Cardiac septum (tissue), 1 donor: Measurements from ENCODE around the gene SLC26A9. TPM values are rescaled to one million over a fixed set of nuclear protein-coding genes. Genes with fewer than 3 reads are reported as not detected.

Experiments used
- DNase-seq: peaks from one replicate; pipeline ENCODE4 v3.0.0-alpha.2; 2020; ENCODE audit warnings: low spot score
- intact Hi-C: fragments of 100-400 bp; cut with DNase I; formaldehyde crosslinking; loops from one replicate; pipeline ENCODE4 v1.14.0; 2022
- total RNA-seq: library from RNA; stranded (reverse); fragmentation: NEBNext Ultra II Directional; extraction: Animal tissue kit (Norgen Biotek cat#: 25700); gene quantifications from one replicate; pipeline ENCODE4 v1.2.1, GENCODE V29; 2021
- donor health status: DM: no; HTN: no; CAD: no.

SLC26A9 gene
- total RNA-seq, 1 donor from 2014 or later = 9.8 TPM

DNA sequence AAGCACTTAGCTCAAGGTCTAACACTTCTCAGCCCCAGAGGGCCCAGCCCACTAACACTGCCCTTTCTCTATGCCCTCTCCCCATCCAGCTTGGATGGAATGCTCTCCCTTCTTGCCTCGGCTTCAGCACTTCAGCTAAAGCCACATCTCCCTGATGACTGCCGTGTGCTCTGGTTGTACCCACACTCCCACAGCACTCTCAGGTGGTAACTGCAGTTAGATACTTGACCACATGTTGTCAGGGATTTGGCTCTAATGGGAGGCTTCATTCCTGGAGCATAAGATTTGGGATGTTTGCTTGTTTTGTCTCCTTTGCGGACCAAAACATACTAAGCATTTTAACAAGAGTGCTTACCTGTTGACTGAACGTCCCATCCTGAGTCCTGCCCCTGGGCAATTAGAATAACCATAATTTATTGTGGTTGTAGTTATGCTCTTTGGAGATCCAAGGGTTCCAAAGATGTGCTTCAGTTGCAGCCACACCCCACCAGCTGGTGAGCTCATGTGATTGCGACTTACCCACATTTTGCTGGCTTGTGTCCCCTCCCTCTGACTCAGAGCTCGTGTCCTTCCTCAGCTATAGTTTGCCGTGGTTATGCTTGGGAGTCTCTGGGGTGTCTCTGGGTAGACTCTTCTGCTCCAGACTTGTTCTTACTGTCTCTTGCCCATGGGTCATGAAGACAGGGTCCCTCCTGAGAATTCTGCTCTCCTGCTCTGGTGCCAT, 7.7 kb upstream of the SLC26A9 start:
- DNase-seq = no peak
- intact Hi-C loops = no loop called here

DNA sequence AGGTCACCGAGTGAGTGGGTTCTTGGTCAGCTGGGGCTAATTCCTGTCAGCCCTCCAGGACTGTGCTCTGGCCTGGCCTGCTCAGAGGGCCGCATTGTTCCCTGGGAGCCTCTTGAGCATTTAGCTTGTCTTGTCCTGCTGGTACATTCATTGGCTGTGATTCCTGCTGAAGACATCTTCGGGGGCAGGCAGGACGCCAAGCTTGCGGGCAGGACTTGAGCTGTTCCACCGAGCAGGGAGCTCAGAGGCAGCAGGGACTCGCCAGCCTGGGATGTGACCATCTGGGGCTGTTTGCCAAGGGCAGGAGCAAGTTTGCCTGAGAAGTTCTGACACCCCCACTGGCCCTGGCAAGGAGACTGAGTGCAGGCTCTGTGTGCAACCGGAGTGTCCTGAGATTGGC, 7.0 kb upstream of the SLC26A9 start:
- no peak for DNase-seq
- intact Hi-C loops = no loop called here

- no peak for DNase-seq
- intact Hi-C loops = no loop called here
Observed at GRCh38 chr1:205949753-205950152, 6.5 kb upstream of the SLC26A9 start.

- DNase-seq = no peak
- intact Hi-C loops = no loop called here
Observed at GRCh38 chr1:205948886-205949285, 5.6 kb upstream of the SLC26A9 start.

DNA sequence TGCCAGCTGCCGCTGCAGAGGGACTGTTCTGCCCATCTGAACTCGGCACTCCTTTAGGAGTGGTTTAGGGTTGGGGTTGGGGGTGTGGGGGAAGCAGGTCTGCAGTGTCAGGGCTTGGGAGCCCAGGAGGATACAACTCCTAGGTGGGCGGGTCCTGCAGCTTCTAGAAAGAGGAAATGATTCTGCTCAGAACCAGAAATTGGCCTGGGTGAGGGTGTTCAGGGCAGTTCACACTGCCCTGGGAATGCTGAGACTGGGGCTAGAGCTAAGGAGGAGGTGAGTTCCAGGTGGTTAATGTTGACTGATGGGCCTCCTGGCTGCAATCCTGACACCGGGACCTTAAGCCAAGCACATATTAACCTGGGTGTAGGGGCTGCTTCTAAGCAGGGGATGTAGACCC, 4.8 kb upstream of the SLC26A9 start:
- no peak for DNase-seq
- intact Hi-C loops = no loop called here

DNA sequence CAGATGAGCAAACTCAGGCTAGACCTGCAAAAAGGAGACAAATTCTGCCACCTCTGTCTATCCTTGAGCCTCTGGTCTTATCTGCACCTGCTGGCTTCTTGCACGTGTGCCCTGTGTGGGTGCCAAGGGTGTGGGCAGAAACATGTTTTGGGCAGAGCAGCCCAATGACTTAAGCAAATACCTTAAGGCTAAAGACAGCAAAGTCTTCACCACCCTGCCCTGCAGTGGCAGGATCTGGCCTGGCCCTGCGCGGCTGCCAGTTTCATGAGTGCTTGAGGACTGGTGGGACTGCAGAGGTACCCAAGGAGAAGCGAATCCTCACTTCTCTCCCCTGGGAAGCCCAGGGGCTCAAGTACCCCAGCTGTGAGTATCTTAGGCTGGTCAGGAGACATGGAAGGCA, 3.8 kb upstream of the SLC26A9 start:
- DNase-seq = no peak
- intact Hi-C loops = no loop called here

GRCh38 chr1:205945069-205945468, 1.8 kb upstream of the SLC26A9 start:
- DNase-seq = no peak
- intact Hi-C loops = no loop called here

DNA sequence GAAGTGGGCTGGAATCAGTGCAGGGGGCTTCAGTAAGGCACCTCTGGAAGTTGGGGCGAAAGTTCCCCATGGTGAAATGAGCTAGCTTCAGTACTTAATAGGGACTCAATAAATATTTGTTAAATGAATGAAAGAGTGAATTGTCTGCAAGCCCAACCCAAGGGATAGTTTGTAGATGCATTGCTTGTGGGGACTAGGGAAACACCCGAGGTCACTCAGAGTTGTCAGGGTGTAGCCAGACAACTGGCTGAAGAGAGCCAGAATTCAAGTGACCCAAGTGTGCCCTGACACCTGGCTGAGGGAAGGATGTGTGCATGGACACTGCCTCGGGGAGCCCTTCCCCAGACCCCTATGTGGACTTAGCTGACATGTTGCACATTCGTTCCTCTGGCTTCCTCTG, 1.3 kb upstream of the SLC26A9 start:
- intact Hi-C loops = no loop called here
- DNase-seq = no peak

- intact Hi-C loops = no loop called here
- DNase-seq = no peak
Observed at GRCh38 chr1:205942631-205943159, 561 bp downstream of the SLC26A9 start.

GRCh38 chr1:205940710-205941109, 2.5 kb downstream of the SLC26A9 start:
- intact Hi-C loops = no loop called here
- no peak for DNase-seq

GRCh38 chr1:205939690-205940330, 3.4 kb downstream of the SLC26A9 start:
- intact Hi-C loops = no loop called here
- DNase-seq = no peak

DNA sequence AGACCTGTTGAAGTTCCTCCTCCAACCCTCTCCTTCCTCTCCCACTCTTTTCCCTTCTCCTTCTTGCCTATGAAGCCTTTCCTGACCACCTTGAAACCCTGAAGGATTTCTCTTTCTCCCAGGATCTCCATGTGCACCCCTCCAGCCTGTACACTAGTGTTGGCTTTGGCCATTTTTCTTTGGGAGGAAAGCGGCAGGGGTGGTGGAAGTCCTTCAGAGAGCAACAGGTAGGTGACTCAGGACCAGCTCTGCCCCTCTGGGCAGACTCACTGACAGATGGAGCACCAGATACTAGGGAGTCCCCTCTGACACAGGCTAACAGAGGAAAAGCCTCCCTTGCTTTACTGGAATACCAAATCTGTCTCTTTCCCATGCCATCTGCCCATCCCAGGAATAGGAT, 4.6 kb downstream of the SLC26A9 start:
- no peak for DNase-seq
- intact Hi-C loops = no loop called here

DNA sequence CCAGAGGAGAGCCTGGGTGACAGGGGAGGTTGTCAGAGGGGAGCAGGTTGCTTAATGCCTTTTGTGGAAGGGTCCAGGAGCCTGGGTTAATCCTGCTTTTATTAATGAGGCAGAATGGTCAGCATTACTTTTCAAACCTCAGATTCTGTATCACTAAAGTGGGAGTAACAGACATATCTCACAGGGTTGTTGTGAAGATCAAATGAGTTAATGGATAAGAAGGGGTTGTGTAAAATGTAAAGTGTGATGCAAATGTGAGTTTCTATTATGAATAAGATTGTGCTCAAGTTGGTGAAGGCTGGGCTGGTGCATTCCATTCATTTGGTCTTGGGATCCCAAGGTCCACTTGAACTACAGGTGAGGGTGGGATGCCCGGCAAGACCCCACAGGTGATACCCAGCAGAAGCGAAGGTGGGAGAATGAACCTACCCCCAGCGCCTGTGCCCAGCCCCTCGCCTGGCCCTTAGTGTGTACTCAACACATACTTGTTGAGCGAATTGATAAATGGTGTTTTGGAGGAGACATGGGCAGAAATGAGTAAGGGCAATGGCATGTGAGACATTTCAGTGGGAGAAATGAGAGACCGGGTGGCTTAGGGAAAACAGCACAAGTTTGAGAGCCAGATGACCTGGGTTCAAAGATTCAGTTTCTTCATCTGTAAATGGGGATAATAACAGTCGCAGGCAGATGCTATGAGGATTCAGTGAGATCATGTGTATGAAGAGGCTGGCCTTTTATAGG, 6.2 kb downstream of the SLC26A9 start:
- intact Hi-C loops = no loop called here
- no peak for DNase-seq

DNA sequence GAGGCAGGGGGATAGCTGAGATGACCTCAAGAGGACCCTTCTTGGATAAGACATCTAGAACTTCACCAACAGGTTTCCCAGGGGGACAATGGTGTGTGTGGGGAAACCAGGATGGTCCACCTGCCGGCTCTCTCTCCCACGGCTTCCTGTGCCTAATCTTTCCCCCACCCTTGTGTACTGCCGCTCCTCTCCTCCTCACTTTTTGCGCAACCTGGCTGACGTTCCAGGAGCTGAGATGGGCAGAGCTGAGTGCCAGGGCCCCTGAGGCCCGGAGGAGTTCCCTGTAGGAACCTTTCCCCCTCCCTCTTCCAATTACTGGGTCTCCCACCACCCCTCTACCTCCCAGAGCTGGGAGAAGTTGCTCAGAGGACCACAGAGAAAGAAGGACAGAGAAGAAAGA, 6.9 kb downstream of the SLC26A9 start:
- no peak for DNase-seq
- intact Hi-C loops = no loop called here

DNA sequence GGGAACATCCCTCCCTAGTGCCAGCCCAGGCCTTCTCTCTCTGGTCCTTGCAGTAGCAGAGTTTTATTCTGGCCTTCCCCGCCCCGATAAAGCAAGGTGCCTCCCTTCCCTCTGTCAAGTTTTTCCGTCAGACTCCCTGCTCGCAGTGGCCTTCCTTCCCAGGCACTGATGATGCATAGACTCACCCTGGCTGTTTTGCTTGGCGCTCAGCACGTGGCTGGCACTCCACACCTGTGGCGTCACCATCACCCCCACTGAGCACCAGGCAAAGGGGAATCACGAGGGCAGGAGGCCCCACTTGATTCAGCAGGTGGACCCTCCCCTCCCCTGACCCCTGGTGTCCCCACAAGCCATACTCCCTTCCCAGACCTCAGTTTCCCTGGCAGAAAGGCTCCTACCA, 7.4 kb downstream of the SLC26A9 start:
- intact Hi-C loops = no loop called here
- DNase-seq = no peak

DNA sequence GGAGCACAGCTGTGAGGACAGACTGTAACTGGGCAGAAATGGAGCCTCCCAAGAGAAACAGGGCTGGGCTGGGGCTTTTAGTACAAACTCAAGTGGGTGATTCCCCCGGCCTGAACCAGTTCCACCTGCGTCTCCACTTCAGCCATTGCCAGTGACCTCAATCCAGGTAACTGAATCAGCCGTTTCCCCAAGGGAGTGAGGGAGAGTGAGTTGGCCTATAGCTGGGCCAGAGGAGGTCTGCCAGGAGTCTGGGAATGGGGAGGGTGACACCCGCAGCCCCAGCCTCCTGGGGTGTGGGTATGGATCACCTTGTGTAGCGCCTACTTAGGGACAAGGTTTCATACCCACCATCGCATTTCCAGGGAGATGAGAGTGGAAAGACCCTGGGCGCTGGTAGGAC, 8.5 kb downstream of the SLC26A9 start:
- intact Hi-C loops = no loop called here
- DNase-seq = no peak

DNA sequence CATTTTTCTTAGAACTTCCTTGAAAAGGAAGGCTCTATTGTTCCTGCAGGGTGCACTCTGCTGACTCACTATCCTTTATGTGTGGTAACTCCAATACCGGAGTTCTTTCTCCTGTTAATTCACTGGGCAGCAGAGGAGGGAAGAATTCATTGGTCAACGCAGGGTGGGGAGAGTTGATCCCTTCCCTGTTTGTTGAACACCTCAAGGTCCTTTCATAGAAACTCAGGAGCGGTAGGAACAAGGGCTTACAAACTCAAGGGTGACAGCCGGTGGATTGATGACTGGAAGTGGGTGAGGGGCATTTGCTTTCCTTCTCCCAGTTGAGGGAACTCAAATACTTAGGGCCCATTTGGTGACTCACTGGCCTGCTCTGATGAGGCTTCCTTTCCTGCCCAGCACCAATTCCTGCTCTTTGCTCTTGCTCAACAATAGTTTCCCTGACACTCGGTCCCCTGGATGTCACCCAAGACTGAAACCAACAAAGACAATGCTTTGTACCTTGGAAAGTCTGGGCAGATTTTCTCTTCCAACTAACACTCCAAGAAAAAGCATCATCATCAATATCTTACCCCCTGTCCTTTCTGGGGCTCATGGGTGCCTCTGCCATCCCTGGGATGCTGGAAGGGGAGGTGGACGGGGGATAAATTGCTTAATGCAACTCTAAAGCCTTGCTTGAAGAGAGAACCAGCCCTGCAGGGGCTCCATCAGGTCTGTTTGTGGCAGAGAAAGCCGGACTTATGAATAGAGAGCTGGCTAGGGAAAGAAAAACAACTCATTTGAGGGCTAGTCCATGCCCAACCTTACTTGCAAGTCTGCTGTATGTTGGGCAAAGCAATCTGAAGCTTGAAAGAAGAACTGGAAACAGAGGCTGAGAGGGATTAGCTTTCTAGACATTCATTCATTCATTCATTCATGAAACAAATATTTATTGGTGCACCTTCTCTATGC, 9.3 kb downstream of the SLC26A9 start:
- DNase-seq = no peak
- intact Hi-C loops = no loop called here

GRCh38 chr1:205932776-205933175, 10.5 kb downstream of the SLC26A9 start:
- intact Hi-C loops = no loop called here
- no peak for DNase-seq

DNA sequence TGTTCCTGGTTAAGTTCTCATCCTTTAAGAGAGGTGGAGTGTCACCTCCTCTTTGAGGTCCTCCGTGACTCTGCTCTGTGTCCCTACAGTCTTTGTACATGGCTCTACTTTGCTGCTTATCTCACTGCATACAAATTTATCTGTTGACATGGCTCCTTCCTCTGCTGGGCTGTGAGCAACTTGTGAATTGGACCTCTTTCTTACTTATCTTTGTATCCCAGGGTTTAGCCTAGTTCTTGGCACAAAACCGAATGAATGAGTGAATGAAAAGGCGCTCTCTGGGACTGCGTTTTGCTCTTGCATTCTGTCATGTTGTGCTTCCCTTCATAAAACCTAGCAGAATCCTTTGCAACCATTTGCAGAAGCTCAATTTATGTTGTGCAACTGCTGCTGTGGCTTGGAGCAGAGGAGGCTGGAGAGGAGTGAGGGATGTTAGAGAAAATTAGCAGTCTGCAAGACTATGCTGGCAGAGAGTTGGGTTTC, 12.4 kb downstream of the SLC26A9 start:
- no peak for DNase-seq

DNA sequence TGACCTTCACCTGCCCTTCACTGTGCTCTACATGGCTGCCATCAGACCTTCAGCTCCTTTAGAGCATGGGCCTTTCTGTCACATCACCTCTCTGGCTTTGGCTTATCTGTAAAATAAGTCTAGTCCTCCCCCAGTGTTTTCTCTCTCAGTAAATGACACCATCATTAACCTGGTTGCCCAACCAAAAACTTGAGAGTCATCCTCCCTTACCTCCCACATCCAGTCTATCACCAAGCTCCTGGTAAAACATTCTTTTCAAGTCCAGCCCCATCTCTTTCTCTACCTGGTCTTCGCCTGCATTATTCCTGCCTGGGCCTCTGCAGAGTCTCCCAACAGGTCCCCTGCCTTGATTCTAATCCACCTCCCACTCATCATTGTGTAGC, 13.1 kb downstream of the SLC26A9 start:
- intact Hi-C loops = no loop called here

More for the DNA sequence above, 12.4 kb downstream of the SLC26A9 start:
- intact Hi-C loops = no loop called here

More for the DNA sequence above, 13.1 kb downstream of the SLC26A9 start:
- no peak for DNase-seq
